ENCODE results near the gene CUZD1.

The CUZD1 gene

DNA sequence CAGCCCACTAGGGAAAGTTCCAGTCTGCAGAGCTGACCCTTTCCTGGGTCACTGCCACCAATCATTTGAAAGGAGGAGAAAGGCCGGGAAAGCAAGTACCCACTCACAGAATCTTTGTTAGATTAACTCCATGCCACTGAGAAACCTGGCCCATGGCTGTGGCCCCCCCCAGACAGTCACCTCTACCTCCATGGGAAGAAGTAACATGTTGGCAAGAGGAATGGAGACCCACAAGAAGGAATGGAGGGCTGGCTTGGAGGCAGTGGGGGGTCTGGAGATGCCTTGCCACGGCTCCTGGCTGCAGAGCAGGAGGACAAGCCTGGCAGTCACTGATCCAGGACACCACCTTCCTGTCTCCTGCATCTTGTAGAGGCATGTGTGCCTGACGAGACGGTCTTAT is 32.9 kb downstream of the CUZD1 start:
- no peak for DNase-seq (ENCODE audit: low spot score)

DNA sequence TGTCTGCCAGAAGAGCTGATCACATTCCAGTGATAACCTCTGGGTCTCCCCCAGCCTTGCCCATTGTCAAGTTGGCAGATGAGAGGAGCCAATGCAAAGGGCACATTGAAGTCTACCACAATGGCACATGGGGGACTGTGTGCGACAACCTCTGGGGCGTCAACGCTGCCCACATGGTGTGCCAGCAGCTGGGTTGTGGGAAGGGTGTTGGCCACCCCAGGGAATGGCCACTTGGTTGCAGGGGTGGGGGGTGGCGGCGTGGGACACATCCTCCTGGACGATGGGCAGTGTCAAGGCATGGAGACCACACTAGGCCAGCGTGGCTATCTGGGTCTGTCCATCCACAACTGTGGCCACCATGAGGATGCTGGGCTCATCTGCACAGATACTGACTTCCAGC is 43.4 kb downstream of the CUZD1 start:
- no peak for DNase-seq (ENCODE audit: low spot score)

DNA sequence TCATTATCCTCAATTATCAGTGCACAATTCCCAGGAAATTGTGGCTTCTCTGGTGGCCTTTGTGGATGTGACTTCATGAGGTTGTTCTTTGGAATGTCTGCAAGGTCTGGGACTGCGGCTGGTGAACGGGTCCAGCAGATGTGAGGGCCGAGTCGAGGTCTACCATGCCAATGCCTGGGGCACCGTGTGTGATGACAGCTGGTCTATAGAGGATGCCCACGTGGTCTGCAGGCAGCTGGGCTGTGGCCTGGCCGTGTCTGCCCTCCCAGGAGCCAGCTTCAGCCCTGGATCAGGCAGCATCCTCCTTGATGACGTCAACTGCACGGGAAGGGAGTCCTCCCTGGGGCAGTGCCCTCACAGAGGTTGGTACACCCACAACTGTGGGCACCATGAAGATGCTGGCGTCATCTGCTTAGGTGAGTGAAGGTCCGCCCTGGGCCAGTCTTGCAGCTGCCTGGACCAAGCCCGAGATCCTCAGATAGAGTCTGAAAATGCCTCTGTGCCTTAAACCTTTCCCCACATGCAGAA is 46.9 kb downstream of the CUZD1 start:
- DNase-seq (ENCODE audit: low spot score), result no peak

DNA sequence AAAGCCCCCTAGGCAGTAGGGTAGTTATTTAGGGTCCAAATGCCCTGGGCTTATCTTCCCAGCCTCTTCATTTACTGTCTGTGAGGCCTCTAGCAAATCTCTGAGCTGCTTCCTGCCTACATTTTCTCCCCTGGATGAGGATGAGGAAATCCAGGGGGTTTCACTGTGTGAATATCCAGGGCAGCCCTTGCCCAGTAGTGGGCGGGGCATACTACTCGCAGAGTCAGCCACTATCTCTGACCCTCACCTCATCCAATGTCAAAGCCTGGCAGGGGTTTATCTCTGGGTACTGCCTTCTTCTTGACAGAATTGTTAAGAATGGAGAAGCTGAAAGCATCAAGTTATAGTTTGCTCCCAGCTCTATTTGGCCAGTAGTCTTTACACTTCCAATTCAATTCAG is 48.9 kb downstream of the CUZD1 start:
- DNase-seq (ENCODE audit: low spot score), result no peak

DNA sequence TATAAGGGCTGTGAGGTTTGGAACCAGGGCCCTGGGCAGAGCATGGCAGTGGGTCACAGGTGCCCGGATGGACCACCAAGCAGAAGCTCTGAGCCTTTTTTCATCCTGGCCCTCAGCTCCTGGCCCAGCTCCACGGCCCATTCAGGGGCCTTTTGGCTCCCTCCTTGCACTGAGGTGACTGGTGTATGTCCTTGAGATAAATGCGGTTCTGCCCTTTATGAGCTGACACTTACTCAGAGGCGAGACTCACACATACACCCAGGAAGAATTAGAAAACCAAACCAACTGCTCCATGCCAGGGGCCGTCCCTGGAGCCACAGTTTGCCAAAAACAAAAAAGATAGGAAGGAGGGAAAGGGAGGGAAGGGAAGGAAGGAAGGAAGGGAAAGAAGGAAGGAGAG is 49.7 kb downstream of the CUZD1 start:
- no peak for DNase-seq (ENCODE audit: low spot score)

DNA sequence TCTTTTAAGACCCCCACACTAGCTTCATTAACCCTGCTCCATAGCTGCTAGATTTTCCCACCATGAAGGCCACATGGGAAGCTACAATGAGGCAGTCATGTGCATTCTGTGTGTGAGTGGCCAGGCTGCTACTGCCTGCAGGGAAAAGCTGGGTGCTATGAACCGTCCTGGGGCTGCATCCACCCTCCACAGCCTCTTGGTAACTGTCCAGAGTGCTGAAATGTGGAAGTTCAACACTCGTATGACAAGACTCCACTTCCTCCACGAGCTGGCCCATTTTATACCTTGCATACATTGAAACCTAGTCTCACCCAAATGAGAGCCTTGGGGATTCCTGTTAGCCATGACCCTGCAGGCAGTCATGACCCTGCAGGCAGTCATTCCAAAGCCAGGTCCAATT is 59.4 kb downstream of the CUZD1 start:
- DNase-seq (ENCODE audit: low spot score), result peak; percentile 37

DNA sequence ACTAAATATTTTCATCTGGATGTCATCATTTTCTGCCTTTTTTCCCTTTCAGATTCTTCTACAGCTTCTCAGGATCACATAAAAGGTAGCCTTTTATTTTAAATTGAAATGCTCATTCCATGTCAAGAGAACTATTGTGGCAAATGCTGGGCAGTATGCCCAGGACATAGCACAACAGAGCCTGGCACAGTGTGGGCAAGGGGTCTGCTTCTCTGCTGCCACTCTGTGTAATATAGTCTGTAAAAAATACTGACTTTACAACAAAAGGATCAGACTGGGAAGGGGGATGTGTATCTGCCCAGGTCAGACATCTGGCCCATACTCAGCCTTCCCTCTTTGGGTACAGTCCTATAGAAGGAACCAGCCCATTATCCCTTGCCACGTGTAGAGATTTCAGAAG is 62.7 kb downstream of the CUZD1 start:
- DNase-seq (ENCODE audit: low spot score), result no peak

Data from NAMALWA (cell line).